IPS DF 19.7 (cell line): ENCODE results near the gene NOL6.
"Not testable (repeated sequence)": the region's sequence is repeated elsewhere in the genome, so short reads cannot be mapped to it uniquely, and the experiment has no call there.

Experiments used
- DNase-seq: peaks from one replicate; pipeline ENCODE4 v3.0.0-alpha.2; 2013; ENCODE audit warnings: low read depth, low spot score

The NOL6 gene

DNA sequence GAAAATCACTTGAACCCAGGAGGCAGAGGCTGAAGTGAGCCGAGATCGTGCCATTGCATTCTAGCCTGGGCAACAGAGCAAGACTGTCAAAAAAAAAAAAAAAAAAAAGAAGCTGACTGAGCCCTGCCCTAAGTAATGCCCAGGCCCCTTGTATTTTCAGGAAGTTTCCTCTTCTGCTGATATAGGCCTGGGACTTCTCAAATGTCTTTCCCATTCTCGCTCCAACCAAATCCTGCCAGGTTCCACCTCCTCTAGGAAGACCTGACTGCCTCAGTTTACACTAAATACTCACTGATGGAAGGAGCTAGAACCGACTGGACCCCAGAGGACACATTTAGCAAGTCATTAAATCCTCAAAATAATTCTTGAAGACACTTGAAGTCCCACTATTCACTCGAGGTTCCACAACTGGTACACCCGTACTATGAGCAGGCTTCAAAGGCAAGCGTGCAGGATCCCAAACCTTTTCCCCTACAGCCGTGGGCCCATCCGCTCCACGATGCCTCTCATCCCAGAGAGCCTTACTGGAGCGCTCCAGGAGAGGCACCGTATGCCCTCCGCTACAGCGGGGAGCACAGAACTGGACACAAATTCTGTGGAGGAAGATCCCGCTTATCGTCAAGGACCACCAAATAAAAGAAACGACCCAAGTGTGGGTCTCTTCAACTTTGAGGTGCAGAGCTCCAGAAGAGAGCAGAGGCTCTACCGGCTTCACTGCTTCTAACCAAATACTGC, 676 bp downstream of the NOL6 start:
- DNase-seq: no peak

GRCh38 chr9:33472171-33472880, 1.4 kb downstream of the NOL6 start:
- DNase-seq: no peak

DNA sequence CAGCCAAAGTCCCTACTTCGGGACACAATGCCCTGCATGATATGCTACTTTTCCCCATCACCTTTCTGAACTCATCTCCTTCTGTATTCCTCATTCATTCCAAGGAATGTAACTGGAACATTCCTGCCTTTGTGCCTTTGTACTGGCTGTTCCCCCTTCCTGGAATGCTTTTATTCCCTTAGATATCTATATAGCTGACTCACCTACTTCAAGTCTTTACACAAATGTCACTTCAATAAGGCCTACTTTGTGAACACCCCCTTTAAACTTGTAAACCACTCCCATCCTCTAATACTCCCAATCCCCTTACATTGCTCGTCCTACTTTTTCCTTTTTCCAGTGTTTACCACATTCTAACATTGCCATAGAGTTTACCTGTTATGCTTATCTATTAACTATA, 2.4 kb downstream of the NOL6 start:
- no peak for DNase-seq

DNA sequence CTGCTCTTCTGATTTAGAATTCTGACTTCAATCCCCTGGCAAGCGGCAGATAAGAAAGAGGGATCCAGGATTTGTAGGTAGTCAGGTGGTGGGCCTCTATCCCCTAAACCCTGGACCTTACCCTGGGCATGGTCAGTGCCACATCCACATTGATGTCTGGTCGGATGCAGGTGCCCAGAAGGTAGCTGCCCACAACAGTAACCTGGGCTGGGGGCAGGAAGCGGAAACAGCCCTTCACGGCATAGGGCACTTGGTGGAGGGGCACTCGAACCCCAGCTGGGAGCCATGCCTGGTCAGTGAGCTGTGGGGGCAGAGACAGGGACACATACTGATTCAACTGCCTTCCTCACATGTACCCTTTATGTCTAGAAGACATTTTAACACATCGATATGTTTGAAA, 3.8 kb downstream of the NOL6 start:
- no peak for DNase-seq

DNA sequence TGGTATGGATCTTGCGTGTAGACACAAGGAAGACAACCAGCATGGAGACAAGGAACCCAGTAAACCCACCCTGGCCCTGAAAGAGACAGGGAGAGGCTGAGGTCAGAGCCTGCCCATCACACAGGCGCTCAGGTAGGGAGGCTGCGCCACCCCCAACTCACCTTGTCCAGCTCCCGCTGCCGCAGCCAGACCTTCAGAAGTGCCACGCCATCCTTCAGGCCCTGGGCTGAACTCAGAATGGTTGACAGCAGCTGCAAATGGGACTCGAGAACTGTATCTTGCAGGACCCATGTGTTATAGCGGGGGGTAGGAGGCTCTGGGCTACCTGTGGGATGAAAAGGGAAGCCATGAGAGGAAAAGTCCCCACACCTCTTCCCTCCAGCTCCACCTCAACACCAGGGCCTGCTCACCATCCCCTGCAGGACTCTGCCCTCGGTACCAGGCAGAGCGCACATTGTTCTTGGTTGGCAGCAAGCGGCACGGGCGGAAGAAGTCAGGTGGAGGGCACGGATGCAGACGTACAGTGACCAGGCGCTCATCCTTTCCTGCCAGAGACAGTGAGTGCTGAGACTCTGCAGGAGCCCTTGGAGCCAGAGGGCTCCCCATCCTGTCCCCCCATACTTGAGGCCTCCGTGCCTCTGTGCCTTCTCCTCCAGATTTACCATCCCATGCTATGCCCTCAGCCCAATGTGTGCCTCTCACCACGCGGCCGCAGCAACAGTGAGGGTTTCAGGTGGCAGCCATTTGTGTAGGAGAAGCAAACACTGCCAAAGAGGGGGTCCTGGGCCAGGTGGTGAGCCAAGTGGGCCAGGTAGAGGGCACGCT, 4.7 kb downstream of the NOL6 start:
- no peak for DNase-seq

- no peak for DNase-seq
These were observed 5.5 kb downstream of the NOL6 start for GRCh38 chr9:33468215-33468730.

- DNase-seq: no peak
These were observed 6.2 kb downstream of the NOL6 start for GRCh38 chr9:33467526-33467925.

DNA sequence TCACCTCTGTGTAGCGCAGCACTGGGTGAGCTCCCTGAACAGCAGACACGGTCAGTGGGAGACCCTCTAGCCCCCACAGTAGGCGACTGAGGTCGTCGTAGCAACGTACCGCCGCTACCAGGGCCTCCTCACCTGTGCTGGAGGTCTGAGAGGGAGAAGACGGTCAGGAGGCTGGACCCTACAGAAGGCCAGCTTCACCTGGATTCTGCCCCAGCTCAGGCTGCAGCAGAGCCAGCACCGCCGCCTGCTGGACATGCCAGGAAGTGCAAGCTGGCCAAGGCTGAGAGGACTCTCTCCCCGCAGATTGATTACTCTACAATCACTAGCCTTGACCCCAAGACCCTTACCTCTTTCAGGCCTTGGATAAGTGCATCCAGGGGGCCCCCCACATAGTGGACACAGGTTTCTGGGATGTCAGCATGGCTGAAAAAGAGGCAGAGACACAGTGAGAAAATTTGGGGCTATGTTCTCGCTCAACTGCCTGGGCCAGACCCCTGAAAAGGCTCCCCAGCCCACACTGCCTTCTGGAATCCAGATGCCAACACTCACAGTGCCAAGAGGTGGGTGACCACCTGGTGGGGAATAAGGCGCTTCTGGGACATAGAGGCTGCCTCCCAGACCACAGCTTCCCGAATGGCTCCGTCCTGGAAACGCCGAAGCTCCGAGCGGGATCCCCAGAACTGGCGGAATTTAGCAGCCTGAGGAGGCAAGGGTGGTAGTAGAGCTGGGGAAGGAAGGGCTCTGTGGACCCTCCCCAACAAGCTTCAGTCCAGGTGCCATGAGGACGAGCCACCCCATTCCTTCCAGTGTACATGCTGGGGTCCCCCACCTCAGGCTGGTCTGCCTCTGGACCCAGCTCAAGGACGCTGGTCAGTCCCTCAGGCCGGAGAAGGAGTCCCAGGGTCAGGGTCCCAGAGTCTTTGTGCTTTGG, 6.9 kb downstream of the NOL6 start:
- no peak for DNase-seq

DNA sequence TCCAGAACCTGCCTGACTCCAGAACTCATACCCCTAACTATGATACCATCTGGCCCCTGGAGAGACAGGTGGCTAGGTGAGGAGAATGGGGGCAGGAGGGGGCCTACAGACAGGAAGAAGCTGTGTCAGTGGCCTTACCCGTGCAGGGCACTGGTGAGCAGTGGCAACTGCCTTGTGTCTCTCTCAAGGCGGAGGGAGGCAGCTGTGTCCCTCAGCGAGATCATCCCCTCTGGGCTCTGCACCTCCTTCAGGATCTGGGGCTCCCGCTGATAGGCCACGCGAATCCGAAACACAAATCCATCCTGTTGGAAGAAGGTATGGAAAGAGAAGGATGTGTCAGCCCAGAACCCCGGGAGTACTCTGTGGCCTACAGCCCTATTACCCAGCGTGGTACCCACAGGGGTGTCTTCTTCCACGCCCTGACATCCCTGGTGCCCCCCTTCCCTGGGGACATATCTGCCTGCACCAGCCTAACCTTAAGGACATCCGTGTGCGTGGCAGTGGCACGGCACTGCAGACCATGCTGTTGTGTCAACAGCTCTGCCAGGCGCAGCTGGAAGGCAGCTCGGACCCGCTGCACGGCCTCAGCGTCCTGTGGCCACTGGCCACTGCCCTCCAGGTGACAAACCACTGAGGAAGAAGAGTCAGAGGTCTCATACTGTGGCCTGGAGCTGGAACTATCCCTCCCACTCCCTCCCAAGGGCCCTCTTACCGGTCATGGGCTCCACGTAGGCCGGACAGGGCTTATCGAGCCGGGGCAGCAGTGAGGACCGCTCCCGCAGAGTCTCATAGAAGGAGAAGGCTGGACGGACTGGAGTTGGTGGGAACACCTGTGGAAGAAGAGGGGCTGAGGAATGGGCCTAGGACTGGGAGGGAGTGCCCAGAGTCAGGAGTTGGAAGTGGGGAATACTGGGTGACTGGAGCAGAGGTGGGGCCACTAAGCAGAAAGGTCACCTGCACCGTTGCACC, 7.8 kb downstream of the NOL6 start:
- DNase-seq: no peak

GRCh38 chr9:33465096-33465495, 8.6 kb downstream of the NOL6 start:
- no peak for DNase-seq

DNA sequence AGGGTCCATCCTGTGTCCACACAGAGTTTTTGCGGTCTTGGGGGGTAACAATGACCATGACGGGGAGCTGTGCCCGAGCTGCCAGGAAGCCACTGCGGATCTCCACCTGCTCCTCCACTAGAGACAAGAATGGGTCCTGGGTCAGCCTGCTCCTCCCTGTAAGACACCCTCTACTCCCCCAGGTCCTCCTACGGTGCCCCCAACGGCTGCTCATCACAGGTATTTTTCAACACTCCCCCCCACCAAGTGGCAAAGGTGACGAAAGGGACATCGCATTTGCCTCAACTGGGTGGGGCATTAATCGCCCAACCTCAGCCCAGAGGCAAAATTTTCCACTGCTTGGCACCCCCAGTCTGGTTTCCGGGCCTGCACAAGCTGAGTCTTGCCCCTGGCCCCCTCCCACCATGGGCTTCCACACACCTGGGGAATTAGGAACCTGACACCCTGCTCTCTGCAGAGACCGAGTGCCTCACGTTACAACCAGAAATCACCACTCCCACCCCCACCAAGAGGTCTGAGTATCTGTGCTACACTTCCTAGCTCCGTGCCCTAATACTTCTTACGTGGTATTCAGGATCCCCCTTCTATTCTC, 9.6 kb downstream of the NOL6 start:
- DNase-seq: no peak

DNA sequence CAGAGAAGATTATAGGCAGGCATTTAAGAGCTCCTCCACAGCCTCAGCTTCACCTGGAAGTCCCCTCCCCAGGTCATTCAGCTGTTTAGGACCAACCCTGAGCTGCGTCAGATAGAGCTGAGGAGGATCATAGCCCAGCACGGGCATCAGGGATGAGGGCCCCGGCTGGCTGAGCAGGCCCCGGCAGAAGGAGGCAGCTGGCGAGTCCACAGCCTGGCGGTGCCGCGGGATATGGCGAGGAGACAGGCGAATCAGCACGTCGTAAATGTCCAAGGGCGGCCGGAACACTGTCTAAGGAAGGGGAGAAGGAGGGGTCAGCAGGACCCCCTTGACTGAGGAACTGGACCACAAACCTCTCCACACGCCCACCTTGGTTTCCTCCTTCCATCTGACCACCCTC, 10.6 kb downstream of the NOL6 start:
- no peak for DNase-seq

DNA sequence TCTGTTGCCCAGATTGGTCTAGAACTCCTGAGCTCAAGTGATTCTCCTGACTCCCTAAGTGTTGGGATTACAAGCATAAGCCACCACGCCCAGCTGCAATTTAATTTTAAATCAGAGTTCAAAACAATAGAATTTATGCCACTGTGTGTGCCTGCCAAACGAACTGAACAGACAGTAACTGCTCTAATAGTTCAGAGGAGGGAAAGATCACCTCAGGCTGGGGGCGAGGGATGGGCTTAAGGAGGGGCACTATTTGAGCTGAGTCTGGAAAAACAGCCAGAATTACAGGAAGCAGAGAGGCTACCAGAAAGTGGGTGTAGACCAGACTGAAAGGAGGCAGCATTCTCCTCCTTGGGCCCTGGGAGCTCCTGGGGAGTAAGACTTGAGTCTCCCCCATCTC, 12.2 kb downstream of the NOL6 start:
- no peak for DNase-seq

- no peak for DNase-seq
These were observed 12.9 kb downstream of the NOL6 start for GRCh38 chr9:33460854-33461253.

DNA sequence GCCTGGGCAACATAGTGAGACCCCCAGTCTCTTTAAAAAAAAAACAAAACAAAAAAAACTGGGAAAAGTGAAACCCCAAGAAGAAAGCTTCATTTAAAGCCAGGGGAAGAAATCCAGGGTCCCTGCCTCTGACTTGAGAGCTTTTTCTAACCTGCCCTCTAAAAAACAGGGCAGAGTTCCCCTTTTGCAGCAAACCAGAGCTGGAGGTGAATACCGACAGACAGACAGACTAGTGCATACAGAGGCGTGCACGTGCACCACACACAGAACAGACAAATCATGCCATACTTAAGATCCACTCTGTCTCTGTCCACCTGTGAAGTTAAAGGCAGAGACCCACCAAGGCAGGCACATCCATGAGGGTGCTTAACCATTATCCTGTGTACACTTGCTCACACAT, 14.6 kb downstream of the NOL6 start:
- DNase-seq: no peak

- no peak for DNase-seq
These were observed 15.3 kb downstream of the NOL6 start for GRCh38 chr9:33458444-33458843.

GRCh38 chr9:33455945-33456344, 17.8 kb downstream of the NOL6 start:
- no peak for DNase-seq

- not testable (repeated sequence) for DNase-seq
These were observed 18.3 kb downstream of the NOL6 start for GRCh38 chr9:33455456-33455855.

GRCh38 chr9:33454661-33455026, 19.1 kb downstream of the NOL6 start:
- DNase-seq: not testable (repeated sequence)
